CD4-positive, alpha-beta T cell treated with Interleukin-4 for 4 hours (primary cell): ENCODE results near the gene PLAGL1.
"Not testable (repeated sequence)": the region's sequence is repeated elsewhere in the genome, so short reads cannot be mapped to it uniquely, and the experiment has no call there.

Source experiments
- DNase-seq: peaks from one replicate; pipeline ENCODE4 v3.0.0-alpha.2; 2020

Gene PLAGL1

GRCh38 chr6:143936347-143936746, 71.7 kb downstream of the PLAGL1 start:
- no peak for DNase-seq

DNA sequence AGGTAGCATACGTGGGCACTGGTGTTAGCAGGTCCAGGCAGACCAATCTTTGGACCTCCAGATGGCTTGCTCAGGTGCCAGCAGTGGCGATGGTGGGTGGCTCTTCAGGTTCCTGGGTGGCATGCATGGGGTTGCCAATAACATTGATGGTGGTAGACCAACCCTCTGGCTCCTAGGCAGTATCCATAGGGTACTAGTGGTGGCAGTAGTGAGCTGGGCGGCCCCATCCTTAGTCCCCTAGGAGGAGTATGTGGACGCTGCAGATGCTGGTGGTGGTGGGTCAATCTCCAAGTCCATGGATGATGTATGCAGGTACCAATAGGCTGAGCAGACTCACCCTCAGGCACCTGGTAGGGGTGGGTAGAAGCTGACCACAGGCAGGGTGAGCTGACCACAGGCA, 73.2 kb downstream of the PLAGL1 start:
- no peak for DNase-seq

GRCh38 chr6:143934331-143934730, 73.7 kb downstream of the PLAGL1 start:
- no peak for DNase-seq

GRCh38 chr6:143929975-143930374, 78.1 kb downstream of the PLAGL1 start:
- no peak for DNase-seq

DNA sequence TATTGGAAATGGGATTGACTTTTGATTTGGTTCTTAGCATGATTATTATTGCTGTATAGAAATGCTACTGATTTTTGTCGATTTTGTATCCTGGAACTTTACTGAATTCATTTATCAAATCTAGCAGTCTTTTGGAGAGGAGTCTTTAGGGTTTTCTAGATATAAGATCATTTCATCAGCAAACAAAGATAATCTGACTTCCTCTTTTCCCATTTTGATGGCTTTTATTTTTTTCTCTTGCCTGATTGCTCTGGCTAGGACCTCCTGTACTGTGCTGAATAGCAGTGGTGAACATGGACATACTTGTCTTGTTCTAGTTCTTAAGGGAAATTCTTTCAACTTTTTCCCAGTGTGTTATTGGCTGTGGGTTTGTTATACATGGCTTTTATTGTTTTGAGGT, 79.2 kb downstream of the PLAGL1 start:
- no peak for DNase-seq

DNA sequence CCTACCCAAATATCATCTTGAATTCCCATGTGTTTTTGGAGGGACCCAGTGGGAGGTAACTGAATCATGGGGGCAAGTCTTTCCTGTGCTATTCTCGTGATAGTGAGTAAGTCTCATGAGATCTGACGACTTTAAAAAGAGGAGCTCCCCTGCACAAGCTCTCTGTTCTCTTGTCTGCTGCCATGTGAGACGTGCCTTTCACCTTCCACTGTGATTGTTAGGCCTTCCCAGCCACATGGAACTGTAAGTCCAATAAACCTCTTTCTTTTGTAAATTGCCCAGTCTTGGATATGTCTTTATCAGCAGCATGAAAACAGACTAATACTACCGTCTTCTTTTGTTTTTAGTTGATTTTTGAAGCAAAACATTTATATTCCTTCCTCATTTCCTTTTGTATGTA, 91.0 kb downstream of the PLAGL1 start:
- not testable (repeated sequence) for DNase-seq

DNA sequence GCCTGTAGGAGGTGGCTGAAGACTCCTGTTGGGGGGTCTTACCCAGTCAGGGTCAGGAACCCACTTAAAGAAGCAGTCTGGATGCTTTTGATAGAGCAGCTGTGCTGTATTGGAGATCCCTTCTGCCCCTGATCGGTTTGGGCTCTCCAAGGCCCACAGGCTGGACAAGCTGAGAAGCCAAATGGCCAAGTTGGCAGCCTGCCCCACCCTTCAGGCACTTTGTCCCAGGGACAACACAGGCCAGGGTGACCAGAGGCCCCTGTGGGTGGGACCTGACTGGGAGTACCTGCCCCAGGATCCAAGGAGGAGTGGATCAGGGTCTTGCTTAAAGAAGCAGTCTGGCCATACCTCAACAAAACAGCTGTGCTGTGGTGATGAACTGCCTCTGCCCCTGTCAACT, 95.4 kb downstream of the PLAGL1 start:
- DNase-seq, result no peak

DNA sequence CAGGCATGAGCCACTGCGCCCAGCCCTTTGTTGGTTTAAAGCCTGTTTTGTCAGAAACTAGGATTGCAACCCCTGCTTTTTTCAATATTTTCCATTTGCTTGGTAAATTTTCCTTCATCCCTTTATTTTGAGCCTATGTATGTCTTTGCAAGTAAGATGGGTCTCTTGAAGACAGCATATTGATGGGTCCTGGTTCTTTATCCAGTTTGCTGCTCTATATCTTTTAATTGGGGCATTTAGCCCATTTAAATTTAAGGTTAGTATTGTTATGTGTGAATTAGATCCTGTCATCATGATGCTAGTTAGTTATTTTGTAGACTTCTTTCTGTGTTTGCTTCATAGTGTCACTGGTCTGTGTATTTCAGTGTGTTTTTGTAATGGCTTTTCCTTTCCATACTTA, 97.0 kb downstream of the PLAGL1 start:
- DNase-seq, result no peak

DNA sequence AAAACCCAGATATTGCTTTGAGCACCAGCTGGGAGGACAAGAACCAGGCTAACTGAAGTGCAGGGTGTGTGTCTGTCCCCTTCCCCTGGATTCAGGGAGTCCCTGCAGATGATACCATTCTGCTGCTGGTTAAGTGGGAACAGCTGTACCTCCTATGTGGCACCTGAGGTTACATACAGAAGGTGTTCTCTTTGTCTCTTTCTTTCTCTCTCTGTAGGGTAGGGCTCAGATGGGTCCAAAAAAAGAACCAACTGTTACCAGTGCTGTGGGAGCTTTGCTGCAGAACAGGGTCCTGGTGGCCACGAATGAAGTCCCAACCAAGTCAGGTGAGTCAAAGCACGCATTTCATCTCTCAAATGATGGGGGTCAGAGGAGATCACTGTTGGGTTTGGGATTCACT, 105.2 kb downstream of the PLAGL1 start:
- no peak for DNase-seq

DNA sequence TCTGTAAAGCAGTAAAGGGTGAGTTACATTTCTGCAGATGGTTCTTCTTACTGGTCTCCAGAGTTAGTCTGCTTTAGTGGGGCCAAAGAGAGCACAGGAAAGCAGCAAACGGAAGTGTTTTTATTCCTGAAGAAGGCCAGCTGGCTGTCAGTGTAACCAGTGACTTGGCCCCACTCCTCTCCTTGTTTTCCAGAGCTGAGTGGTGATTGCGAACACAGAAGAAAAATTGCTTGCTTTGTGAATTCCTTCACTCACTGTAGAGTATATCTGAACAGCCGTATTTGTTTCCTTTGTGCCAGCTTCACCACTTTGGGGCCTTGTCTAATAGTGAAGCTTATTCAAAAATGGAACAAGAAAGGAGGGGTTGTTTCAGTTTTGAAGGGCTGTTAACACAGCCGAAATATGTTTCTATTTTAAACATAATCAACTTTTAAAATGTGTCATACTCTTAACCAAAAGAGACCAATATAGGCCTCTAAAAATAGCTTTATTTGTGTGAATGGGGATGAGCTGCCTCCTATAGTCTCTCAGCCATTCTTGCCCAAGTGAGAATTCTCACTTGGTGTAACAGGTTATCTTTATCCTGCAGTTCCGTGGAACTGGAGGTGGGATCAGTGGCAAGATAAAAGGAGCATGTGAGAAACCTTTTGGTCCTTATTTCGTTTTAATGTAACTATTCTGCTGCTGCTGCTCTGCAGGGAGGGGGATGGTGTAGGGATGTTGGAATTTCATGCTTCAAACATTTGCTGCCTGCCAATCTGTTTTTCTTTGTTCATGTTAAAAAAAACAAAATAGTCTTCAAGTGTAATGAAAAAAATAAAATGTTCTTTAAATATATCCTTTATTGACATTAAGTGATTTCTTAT, 105.9 kb downstream of the PLAGL1 start:
- DNase-seq, result no peak

- no peak for DNase-seq
Measured at GRCh38 chr6:143900358-143900757, 107.7 kb downstream of the PLAGL1 start.

DNA sequence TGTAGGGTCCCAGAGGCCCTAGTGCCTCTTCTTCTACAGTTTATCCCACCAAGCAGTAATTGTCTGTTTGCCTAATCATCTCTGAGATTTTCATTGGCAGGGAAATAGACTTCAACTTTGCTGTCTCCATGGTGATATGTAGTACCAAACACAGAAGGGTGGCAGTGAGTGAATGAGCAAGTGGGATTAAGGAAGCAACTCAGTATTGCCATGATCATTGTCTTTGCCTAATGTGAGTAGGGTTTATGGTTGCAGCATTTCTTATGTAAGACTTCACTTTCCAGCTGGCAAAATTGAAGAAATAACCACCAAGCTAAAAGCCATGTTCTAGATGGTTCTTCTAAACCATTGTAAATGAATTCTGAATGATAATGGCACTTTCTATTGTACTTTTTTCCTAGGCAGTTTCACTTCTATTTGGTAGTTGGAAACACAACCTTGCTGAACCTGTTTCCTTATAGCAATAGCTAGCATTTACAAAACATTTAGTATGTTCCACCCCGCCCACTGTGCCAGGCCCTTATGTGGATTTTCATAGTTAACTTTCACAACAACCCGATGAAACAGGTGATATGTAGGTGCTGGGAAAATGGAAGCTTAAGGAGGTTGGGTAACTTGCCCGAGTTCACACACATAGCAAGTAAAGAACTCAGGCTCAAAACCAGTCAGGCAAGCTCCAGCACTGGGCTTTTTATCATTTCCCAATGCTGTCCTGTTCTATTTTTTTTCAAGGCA, 111.8 kb downstream of the PLAGL1 start:
- DNase-seq, result no peak

- DNase-seq, result no peak
Measured at GRCh38 chr6:143894655-143895054, 113.4 kb downstream of the PLAGL1 start.
